IPS-18c (cell line): Measurements from ENCODE around the gene TMTC1.
"Not testable (repeated sequence)": the region's sequence is repeated elsewhere in the genome, so short reads cannot be mapped to it uniquely, and the experiment has no call there.

Experiments
- H3K4me3 ChIP-seq: 2 replicates; pipeline ENCODE4 v1.7.0; 2013; ENCODE audit warnings: low read depth, mild to moderate bottlenecking, low read length, moderate library complexity; ENCODE audit not compliant: insufficient read depth
- H3K9me3 ChIP-seq: one replicate; pipeline ENCODE4 v1.6.1; 2013; ENCODE audit warnings: mild to moderate bottlenecking, low read length, moderate library complexity; ENCODE audit not compliant: control insufficient read depth, insufficient read depth

Gene TMTC1

GRCh38 chr12:29667011-29667410, 116.7 kb downstream of the TMTC1 start:
- Histone ChIP-seq H3K4me3 (no peak overlapping the region), H3K9me3 (no peaks in the 10 kb centered on the region)

GRCh38 chr12:29665107-29665506, 118.6 kb downstream of the TMTC1 start:
- no peak overlapping the region for H3K4me3 ChIP-seq
- no peaks in the 10 kb centered on the region for H3K9me3 ChIP-seq

- Histone ChIP-seq H3K4me3 (no peak overlapping the region), H3K9me3 (no peaks in the 10 kb centered on the region)
Observed at GRCh38 chr12:29662734-29663323, 120.9 kb downstream of the TMTC1 start.

- H3K4me3 ChIP-seq: no peak overlapping the region
- no peaks in the 10 kb centered on the region for H3K9me3 ChIP-seq
Observed at GRCh38 chr12:29660847-29661246, 122.9 kb downstream of the TMTC1 start.

- Histone ChIP-seq H3K9me3 (no peaks in the 10 kb centered on the region), H3K4me3 (no peak overlapping the region)
Observed at GRCh38 chr12:29656762-29657538, 126.8 kb downstream of the TMTC1 start.

GRCh38 chr12:29655861-29656260, 127.9 kb downstream of the TMTC1 start:
- H3K4me3 ChIP-seq: no peak overlapping the region
- no peaks in the 10 kb centered on the region for H3K9me3 ChIP-seq

- Histone ChIP-seq H3K9me3 (no peaks in the 10 kb centered on the region), H3K4me3 (no peak overlapping the region)
Observed at GRCh38 chr12:29653286-29653685, 130.5 kb downstream of the TMTC1 start.

GRCh38 chr12:29650371-29650770, 133.4 kb downstream of the TMTC1 start:
- H3K4me3 ChIP-seq: no peak overlapping the region
- H3K9me3 ChIP-seq: no peaks in the 10 kb centered on the region

GRCh38 chr12:29649722-29650121, 134.0 kb downstream of the TMTC1 start:
- no peak overlapping the region for H3K4me3 ChIP-seq
- H3K9me3 ChIP-seq: no peaks in the 10 kb centered on the region

GRCh38 chr12:29644536-29645162, 139.1 kb downstream of the TMTC1 start:
- H3K4me3 ChIP-seq: no peak overlapping the region
- H3K9me3 ChIP-seq: no peaks in the 10 kb centered on the region

- Histone ChIP-seq H3K4me3 (no peak overlapping the region), H3K9me3 (no peaks in the 10 kb centered on the region)
Observed at GRCh38 chr12:29640589-29641345, 143.0 kb downstream of the TMTC1 start.

- no peaks in the 10 kb centered on the region for H3K9me3 ChIP-seq
- no peak overlapping the region for H3K4me3 ChIP-seq
Observed at GRCh38 chr12:29639893-29640495, 143.7 kb downstream of the TMTC1 start.

- no peak overlapping the region for H3K4me3 ChIP-seq
- H3K9me3 ChIP-seq: no peaks in the 10 kb centered on the region
Observed at GRCh38 chr12:29638528-29638927, 145.2 kb downstream of the TMTC1 start.

- no peaks in the 10 kb centered on the region for H3K9me3 ChIP-seq
- no peak overlapping the region for H3K4me3 ChIP-seq
Observed at GRCh38 chr12:29634057-29634456, 149.7 kb downstream of the TMTC1 start.

GRCh38 chr12:29630164-29630563, 153.6 kb downstream of the TMTC1 start:
- not testable (repeated sequence) for H3K9me3 ChIP-seq, H3K4me3 ChIP-seq

- Histone ChIP-seq H3K9me3 (no peaks in the 10 kb centered on the region), H3K4me3 (no peak overlapping the region)
Observed at GRCh38 chr12:29627221-29627620, 156.5 kb downstream of the TMTC1 start.

GRCh38 chr12:29625359-29625953, 158.3 kb downstream of the TMTC1 start:
- H3K9me3 ChIP-seq: no peaks in the 10 kb centered on the region
- no peak overlapping the region for H3K4me3 ChIP-seq
